Left lobe of liver (tissue), 2 donors: ENCODE measurements around the gene POMC. TPM values are rescaled to one million over a fixed set of nuclear protein-coding genes. Genes with fewer than 3 reads are reported as not detected.
A peak's percentile ranks its signal among the peaks of the same experiment; 100 is the strongest.
"Not testable (repeated sequence)": the region's sequence is repeated elsewhere in the genome, so short reads cannot be mapped to it uniquely, and the experiment has no call there.

Source experiments
- ATAC-seq: fragments of 200-7000 bp; cut with Tn5 transposase; one replicate; pipeline ENCODE4 v1.9.1; 2020; ENCODE audit warnings: mild to moderate bottlenecking, moderate library complexity
- DNase-seq: peaks from one replicate; pipeline ENCODE4 v3.0.0-alpha.2; 2020; ENCODE audit warnings: low spot score
- total RNA-seq: library from RNA; stranded (reverse); gene quantifications from one replicate; pipeline ENCODE4 v1.2.1, GENCODE V29; 2021
- donor health status: DM: no; HTN: no; CAD: no; lungs with moderate emphysema.
- donor health status: DM: no; HTN: yes; CAD: no.

Gene POMC
- total RNA-seq, 1 donor from 2014 or later, result 0.33 TPM

GRCh38 chr2:25177211-25177611, 8.8 kb upstream of the POMC start:
- DNase-seq, result no peak
- no peak for ATAC-seq

DNA sequence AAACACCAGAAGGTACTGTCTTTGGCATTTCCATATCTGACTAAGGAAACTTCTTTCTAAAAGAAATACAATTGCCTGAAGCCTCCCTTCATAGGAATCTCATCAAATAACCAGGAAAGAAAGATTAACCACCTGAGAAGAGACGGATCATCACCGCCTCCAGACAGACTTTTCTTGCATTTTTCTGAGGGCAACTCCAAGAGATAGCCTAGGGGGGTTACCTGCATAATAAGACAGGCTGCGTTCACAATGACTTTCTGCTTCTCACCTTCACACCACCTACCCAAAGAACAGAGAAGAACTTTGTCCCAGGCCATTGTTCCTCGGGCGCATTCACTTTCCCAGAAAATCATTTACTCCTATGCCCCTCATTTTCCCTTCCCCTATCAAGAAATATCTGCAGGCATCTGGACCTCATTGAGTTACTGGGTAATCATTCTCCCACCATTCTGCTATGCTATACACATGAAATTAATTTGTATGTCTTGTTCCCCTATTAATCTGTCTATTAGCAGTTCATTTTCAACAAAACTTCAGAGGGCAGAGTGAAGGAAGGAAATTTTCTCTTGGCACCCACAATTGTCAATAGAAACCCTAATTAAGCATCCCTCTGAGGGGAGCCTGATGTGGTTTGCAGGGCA, 8.3 kb upstream of the POMC start:
- DNase-seq (no peak), ATAC-seq (no peak)

GRCh38 chr2:25176138-25176537, 7.8 kb upstream of the POMC start:
- DNase-seq (no peak), ATAC-seq (no peak)

- ATAC-seq, result no peak
- DNase-seq, result no peak
Observed at GRCh38 chr2:25174192-25174861, 5.9 kb upstream of the POMC start.

- no peak for DNase-seq
- no peak for ATAC-seq
Observed at GRCh38 chr2:25173719-25174118, 5.3 kb upstream of the POMC start.

- DNase-seq (no peak), ATAC-seq (no peak)
Observed at GRCh38 chr2:25170888-25171287, 2.5 kb upstream of the POMC start.

- DNase-seq (no peak), ATAC-seq (no peak)
Observed at GRCh38 chr2:25169073-25169470, 692 bp upstream of the POMC start.

DNA sequence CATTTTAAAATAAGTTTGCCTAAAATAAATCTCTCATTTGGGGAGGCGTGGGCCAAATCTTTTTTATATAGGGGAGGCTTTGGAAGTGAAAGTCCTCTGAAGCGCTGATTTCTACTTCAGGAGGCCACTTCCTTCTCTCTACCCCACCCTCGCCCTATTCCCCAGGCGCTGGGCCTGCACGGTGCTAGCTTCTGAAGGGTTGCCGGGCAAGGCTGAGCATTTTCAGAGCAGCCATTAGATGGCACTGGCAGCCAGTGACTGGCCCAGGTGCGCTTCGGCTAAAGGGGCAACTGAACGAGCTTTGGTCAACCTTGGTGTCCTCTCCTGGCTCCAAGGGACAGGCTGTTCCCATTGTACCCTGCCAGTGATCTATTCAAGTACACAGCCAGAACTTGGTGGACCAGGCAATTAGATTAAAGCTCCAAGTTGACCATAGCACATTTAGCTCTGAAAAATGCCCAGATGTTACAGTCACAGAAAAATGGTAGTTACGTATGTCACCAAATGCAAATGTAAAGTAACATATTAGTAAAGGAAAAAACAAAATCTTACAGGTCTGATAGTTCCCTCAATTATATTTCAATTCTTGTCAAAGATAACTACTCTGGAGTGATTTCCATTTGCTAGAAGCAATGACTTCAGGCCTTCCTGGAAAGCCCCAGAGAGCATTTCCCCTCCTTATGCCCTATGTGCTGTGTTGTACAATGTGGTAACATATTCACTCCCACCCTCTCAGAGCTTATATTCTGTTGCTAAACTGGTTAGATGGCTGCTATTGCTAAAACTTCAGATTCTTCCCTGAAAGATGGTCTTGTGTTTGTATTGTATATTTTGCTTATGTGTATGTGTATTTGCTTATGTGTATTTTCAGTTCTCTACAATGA, 2.1 kb downstream of the POMC start:
- ATAC-seq (peak; percentile 77), DNase-seq (no peak)

- DNase-seq (no peak), ATAC-seq (no peak)
Observed at GRCh38 chr2:25164561-25164960, 3.8 kb downstream of the POMC start.

GRCh38 chr2:25162061-25162460, 6.3 kb downstream of the POMC start:
- ATAC-seq, DNase-seq: not testable (repeated sequence)

DNA sequence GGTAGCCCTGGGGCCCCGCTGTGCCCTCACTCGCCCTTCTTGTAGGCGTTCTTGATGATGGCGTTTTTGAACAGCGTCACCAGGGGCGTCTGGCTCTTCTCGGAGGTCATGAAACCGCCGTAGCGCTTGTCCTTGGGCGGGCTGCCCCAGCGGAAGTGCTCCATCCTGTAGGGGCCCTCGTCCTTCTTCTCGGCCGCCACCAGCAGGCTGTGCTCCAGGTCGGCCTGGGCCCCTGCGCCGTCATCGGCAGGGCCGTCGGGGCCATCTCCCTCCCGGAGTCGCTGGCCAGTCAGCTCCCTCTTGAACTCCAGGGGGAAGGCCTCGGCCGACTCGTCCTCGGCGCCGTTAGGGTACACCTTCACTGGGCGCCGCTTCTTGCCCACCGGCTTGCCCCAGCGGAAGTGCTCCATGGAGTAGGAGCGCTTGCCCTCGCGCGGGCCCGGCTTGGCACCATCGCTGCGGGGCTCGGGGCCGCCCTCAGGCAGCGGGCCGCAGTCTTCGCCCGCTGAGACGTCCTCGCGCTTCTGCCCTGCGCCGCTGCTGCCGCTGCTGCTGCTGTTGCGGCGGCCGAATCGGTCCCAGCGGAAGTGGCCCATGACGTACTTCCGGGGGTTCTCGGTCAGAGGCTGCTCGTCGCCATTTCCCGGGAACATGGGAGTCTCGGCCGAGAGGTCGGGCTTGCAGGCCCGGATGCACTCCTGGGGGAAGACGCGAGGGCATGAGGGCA, 7.2 kb downstream of the POMC start:
- ATAC-seq (peak; percentile 45), DNase-seq (no peak)

GRCh38 chr2:25160376-25160775, 8.0 kb downstream of the POMC start:
- no peak for ATAC-seq
- DNase-seq, result no peak

DNA sequence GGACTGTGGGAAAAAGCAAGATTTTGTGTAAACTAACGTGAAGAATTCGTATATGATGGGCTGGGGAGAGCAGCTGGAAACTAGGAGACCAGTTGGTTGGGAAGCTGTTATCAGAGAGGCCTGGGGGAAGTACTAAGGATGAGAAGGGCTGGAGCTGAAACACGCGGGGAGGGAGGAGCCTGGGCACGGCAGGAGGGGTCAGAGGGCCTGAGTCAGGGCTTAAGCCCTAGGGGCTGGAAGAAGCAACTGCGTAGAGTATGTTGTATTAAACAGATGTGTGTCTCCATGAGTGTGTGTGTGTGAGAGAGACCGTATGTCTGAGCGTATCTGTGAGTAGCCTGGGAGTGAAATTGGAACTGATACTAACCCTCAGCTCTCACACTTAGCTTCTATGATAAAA, 8.4 kb downstream of the POMC start:
- no peak for DNase-seq
- ATAC-seq, result no peak

DNA sequence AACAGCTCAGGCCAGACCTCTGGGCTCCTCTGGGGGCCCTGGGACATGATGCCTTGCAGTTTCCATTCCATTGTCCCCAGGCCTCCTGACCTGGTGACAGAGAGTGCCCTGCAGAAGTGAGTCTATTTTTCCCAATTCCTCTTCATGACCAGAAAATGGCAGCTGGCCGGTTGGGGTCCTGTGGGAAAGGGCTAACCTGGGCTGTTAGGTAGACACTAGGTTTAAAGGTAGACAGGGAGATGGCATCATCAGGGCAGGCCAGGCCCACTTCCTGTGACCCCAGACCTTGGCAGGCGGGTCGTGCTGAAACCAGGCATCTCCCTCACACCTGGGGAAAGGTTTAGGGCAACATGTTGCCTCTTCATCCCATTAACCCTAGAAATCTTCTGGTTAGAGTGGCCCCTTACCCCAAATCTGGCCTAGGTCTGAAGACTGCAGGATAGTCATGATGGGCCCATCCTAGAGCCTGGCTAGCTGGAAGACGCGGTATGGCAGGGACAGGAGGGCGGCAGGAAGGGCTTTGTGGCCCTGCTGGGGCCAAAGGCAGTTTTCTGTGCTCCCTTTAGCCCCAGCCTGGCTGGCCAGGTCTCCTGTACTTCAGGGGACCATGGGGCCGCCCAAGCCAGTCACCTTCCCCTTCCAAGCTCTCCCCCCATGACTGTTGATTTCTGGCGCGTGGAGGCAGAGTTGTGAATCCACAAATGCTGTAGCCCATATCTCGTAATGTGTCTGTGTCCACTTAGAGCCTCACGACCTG, 10.1 kb downstream of the POMC start:
- ATAC-seq (no peak), DNase-seq (no peak)

- ATAC-seq (no peak), DNase-seq (no peak)
Observed at GRCh38 chr2:25155401-25155800, 13.0 kb downstream of the POMC start.

DNA sequence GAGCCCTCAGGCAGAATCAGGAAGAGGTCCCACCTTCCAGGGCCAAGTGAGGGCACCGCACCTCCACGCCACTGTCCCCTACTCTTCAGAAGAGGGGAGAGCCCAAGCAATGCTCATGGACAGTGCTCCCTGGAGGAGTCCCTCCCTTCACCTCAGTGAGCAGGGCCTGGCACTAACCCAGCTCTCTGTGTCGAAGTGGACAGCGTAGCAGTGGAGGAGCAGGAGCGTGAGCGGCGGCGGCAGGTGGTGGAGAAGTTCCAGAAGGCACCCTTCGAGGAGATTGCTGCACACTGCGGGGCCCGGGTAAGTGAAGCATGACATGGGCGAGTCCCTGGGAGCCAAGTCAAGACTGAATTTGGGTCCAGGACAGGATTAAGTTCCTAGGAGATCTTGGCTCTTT, 16.7 kb downstream of the POMC start:
- DNase-seq (no peak), ATAC-seq (no peak)

GRCh38 chr2:25150993-25151392, 17.4 kb downstream of the POMC start:
- DNase-seq, ATAC-seq: not testable (repeated sequence)

- DNase-seq, result no peak
Observed at GRCh38 chr2:25149646-25150045, 18.7 kb downstream of the POMC start.

GRCh38 chr2:25146896-25147295, 21.5 kb downstream of the POMC start:
- ATAC-seq, result no peak

More at GRCh38 chr2:25149646-25150045, 18.7 kb downstream of the POMC start:
- ATAC-seq, result no peak

GRCh38 chr2:25145803-25146202, 22.6 kb downstream of the POMC start:
- no peak for ATAC-seq
- no peak for DNase-seq

More at GRCh38 chr2:25146896-25147295, 21.5 kb downstream of the POMC start:
- no peak for DNase-seq
